ENCODE results near the gene ANKH.

- no peak for TF ChIP-seq CTCF (conservative IDR thresholded peaks at IDR 0.05; ENCODE audit: low read depth, low read length)
- no peak for TF ChIP-seq EZH2 (IDR thresholded peaks at IDR 0.05; ENCODE audit: borderline replicate concordance, low read depth, low read length, poor library complexity, severe bottlenecking)
These were observed 130.4 kb downstream of the ANKH start for GRCh38 chr5:14741131-14741530.
